HUES6 (cell line): Measurements from ENCODE around the gene ZNF276.

Experiments used
- H3K27ac ChIP-seq: 2 replicates; pipeline ENCODE4 v1.7.0; 2013; ENCODE audit warnings: low read depth, mild to moderate bottlenecking, low read length, inconsistent platforms
- H3K27me3 ChIP-seq: 2 replicates; pipeline ENCODE4 v1.6.1; 2013; ENCODE audit warnings: low read length; ENCODE audit not compliant: control insufficient read depth, insufficient read depth
- H3K36me3 ChIP-seq: 2 replicates; pipeline ENCODE4 v1.6.1; 2013; ENCODE audit warnings: low read length; ENCODE audit not compliant: control insufficient read depth, insufficient read depth
- H3K4me1 ChIP-seq: 2 replicates; pipeline ENCODE4 v1.6.1; 2013; ENCODE audit warnings: low read length; ENCODE audit not compliant: control insufficient read depth, insufficient read depth
- H3K4me3 ChIP-seq: 2 replicates; pipeline ENCODE4 v1.5.1; 2013; ENCODE audit warnings: low read depth, low read length
- H3K9ac ChIP-seq: one replicate; pipeline ENCODE4 v1.6.1; 2013; ENCODE audit warnings: mild to moderate bottlenecking, low read length
- H3K9me3 ChIP-seq: 2 replicates; pipeline ENCODE4 v1.6.1; 2013; ENCODE audit warnings: low read depth, low read length; ENCODE audit not compliant: control insufficient read depth, insufficient read depth

Gene ZNF276

GRCh38 chr16:89732918-89733242, 11.5 kb downstream of the ZNF276 start:
- Histone ChIP-seq H3K36me3 (peaks cover 74% of the 10 kb centered on the region), H3K27ac (no peak overlapping the region), H3K9ac (no peak overlapping the region), H3K27me3 (no peaks in the 10 kb centered on the region), H3K9me3 (no peaks in the 10 kb centered on the region), H3K4me1 (no peaks in the 10 kb centered on the region; the same call in 1 of the 2 replicates), H3K4me3 (no peak overlapping the region)

GRCh38 chr16:89733322-89733721, 12.0 kb downstream of the ZNF276 start:
- Histone ChIP-seq H3K9ac (no peak overlapping the region), H3K4me1 (no peaks in the 10 kb centered on the region; the same call in 1 of the 2 replicates), H3K36me3 (peaks cover 78% of the 10 kb centered on the region), H3K4me3 (no peak overlapping the region), H3K27ac (no peak overlapping the region), H3K9me3 (no peaks in the 10 kb centered on the region), H3K27me3 (no peaks in the 10 kb centered on the region)

GRCh38 chr16:89733792-89734191, 12.5 kb downstream of the ZNF276 start:
- Histone ChIP-seq H3K27ac (no peak overlapping the region), H3K4me3 (no peak overlapping the region), H3K4me1 (no peaks in the 10 kb centered on the region; the same call in 1 of the 2 replicates), H3K9ac (no peak overlapping the region), H3K27me3 (no peaks in the 10 kb centered on the region), H3K9me3 (no peaks in the 10 kb centered on the region), H3K36me3 (peaks cover 80% of the 10 kb centered on the region)

- H3K9ac ChIP-seq: no peak overlapping the region
- H3K9me3 ChIP-seq: no peaks in the 10 kb centered on the region
- no peak overlapping the region for H3K4me3 ChIP-seq
- no peak overlapping the region for H3K27ac ChIP-seq
- peaks cover 94% of the 10 kb centered on the region for H3K36me3 ChIP-seq
- no peaks in the 10 kb centered on the region for H3K27me3 ChIP-seq
- H3K4me1 ChIP-seq: no peaks in the 10 kb centered on the region
Observed at GRCh38 chr16:89736554-89736953, 15.2 kb downstream of the ZNF276 start.

- Histone ChIP-seq H3K27ac (no peak overlapping the region), H3K4me3 (no peak overlapping the region), H3K4me1 (no peaks in the 10 kb centered on the region), H3K9ac (no peak overlapping the region), H3K27me3 (no peaks in the 10 kb centered on the region), H3K36me3 (peaks cover 94% of the 10 kb centered on the region), H3K9me3 (no peaks in the 10 kb centered on the region)
Observed at GRCh38 chr16:89737341-89738071, 16.2 kb downstream of the ZNF276 start.

GRCh38 chr16:89738072-89738377, 16.7 kb downstream of the ZNF276 start:
- peaks cover 94% of the 10 kb centered on the region for H3K36me3 ChIP-seq
- H3K27me3 ChIP-seq: no peaks in the 10 kb centered on the region
- no peak overlapping the region for H3K27ac ChIP-seq
- H3K9ac ChIP-seq: no peak overlapping the region
- no peak overlapping the region for H3K4me3 ChIP-seq
- no peaks in the 10 kb centered on the region for H3K9me3 ChIP-seq
- H3K4me1 ChIP-seq: no peaks in the 10 kb centered on the region

GRCh38 chr16:89738538-89739317, 17.4 kb downstream of the ZNF276 start:
- peaks cover 94% of the 10 kb centered on the region for H3K36me3 ChIP-seq
- no peak overlapping the region for H3K27ac ChIP-seq
- H3K9me3 ChIP-seq: no peaks in the 10 kb centered on the region
- no peaks in the 10 kb centered on the region for H3K27me3 ChIP-seq
- no peak overlapping the region for H3K9ac ChIP-seq
- no peaks in the 10 kb centered on the region for H3K4me1 ChIP-seq
- no peak overlapping the region for H3K4me3 ChIP-seq

GRCh38 chr16:89739383-89739782, 18.0 kb downstream of the ZNF276 start:
- Histone ChIP-seq H3K4me1 (no peaks in the 10 kb centered on the region), H3K27ac (no peak overlapping the region), H3K27me3 (no peaks in the 10 kb centered on the region), H3K9ac (no peak overlapping the region), H3K36me3 (peaks cover 96% of the 10 kb centered on the region), H3K4me3 (no peak overlapping the region), H3K9me3 (no peaks in the 10 kb centered on the region)

GRCh38 chr16:89741342-89742014, 20.1 kb downstream of the ZNF276 start:
- Histone ChIP-seq H3K36me3 (peaks cover 94% of the 10 kb centered on the region), H3K9ac (no peak overlapping the region), H3K4me3 (no peak overlapping the region), H3K27me3 (no peaks in the 10 kb centered on the region), H3K9me3 (no peaks in the 10 kb centered on the region), H3K4me1 (no peaks in the 10 kb centered on the region), H3K27ac (no peak overlapping the region)

GRCh38 chr16:89742948-89743347, 21.6 kb downstream of the ZNF276 start:
- no peaks in the 10 kb centered on the region for H3K4me1 ChIP-seq
- H3K27me3 ChIP-seq: no peaks in the 10 kb centered on the region
- no peaks in the 10 kb centered on the region for H3K9me3 ChIP-seq
- no peak overlapping the region for H3K27ac ChIP-seq
- H3K4me3 ChIP-seq: no peak overlapping the region
- H3K36me3 ChIP-seq: peaks cover 94% of the 10 kb centered on the region
- H3K9ac ChIP-seq: no peak overlapping the region

- Histone ChIP-seq H3K4me3 (no peak overlapping the region), H3K36me3 (peaks cover 94% of the 10 kb centered on the region), H3K9ac (no peak overlapping the region), H3K27me3 (no peaks in the 10 kb centered on the region), H3K4me1 (no peaks in the 10 kb centered on the region), H3K27ac (no peak overlapping the region), H3K9me3 (no peaks in the 10 kb centered on the region)
Observed at GRCh38 chr16:89744813-89745212, 23.5 kb downstream of the ZNF276 start.
